HG02981 (cell line): ENCODE data around the gene CCN5.
A peak's percentile ranks its signal among the peaks of the same experiment; 100 is the strongest.
"Not testable (repeated sequence)": the region's sequence is repeated elsewhere in the genome, so short reads cannot be mapped to it uniquely, and the experiment has no call there.

Experiments used
- ATAC-seq: cut with Tn5 transposase; IDR thresholded peaks from one replicate; pipeline ENCODE4 v1.9.1; 2021; ENCODE audit warnings: mild to moderate bottlenecking, moderate library complexity; ENCODE audit not compliant: unreplicated experiment

Gene CCN5

DNA sequence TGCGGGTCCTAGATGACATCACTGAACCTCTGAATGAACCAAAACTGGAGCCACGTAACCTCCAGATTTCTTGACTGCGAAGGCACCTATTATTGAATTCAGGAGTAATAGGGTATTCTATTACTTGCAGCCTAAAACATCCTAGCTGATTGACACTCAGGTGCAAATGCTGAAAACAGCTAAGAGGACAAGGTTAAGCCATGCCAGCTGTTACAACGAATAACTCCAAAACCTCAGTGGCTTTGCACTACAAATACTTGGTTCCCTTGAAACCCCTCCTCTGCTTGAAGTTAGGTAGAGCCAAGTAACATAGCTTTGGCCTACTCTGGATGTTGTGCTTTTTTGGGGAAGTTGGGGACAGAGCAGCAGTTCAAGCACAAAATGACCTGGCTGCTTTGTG is 21.0 kb upstream of the CCN5 start:
- no peak for ATAC-seq

GRCh38 chr20:44695295-44695673 is 19.9 kb upstream of the CCN5 start:
- no peak for ATAC-seq

DNA sequence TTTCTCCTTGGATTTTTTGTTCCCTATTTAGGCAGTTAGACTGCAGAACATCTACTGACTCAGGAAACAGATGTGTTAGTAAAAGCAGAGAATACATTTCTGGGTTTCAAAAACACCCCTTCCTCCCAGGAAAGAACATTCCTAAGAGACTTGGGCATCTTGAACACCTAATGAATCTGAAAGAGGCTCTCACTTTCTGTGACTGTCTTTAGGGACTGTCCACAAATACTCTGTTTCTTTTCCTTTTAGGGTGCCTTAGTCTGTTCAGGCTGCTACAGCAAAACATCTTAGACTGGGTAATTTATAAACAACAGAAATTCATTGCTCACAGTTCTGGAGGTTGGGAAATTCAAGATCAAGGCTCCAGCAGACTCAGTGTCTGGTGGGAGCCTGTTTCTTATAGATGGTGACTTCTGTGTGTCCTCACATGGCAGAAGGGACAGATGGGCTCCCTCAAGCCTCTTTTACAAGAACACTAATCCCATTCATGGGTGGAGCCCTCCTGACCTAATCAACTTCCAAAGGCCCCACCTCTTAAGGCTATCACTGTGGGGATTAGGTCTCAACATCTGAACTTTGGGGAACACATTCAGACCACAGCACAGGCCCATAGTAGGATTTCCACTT is 19.4 kb upstream of the CCN5 start:
- ATAC-seq, result no peak

DNA sequence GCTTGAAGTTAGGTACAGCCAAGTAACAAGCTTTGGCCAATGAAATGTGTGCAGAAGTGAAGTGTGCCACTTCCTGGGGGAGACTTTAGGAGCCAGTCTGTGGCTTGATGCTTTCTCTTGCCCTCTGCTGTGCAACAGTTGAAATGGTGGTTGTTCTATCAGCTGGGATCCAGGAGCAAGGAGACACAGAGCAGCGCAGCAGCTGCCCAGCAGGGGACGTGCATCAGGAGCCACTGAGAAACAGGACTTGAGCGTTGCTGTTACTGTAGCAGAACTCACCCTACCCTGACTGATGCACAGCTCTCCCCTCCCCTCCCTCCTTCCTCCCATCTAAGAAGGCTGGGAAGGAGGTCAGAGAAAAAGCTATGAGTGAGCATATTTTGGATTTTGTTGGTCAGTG is 18.9 kb upstream of the CCN5 start:
- ATAC-seq, result no peak

DNA sequence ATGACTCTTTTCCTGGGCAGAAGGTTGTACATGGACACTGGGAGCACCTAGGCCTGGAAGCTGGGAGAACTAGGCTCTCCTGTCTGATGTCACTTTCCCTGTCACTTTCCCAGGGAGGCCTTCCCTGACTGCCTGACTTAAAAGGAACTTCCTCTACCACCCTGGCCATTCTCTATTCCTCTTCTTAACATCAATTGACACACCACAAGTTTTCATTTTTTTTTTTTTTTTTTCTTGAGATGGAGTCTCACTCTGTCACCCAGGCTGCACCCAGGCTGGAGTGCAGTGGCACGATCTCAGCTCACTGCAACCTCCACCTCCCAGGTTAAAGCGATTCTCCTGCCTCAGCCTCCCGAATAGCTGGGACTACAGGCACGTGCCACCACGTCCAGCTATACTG is 18.1 kb upstream of the CCN5 start:
- ATAC-seq, result not testable (repeated sequence)

DNA sequence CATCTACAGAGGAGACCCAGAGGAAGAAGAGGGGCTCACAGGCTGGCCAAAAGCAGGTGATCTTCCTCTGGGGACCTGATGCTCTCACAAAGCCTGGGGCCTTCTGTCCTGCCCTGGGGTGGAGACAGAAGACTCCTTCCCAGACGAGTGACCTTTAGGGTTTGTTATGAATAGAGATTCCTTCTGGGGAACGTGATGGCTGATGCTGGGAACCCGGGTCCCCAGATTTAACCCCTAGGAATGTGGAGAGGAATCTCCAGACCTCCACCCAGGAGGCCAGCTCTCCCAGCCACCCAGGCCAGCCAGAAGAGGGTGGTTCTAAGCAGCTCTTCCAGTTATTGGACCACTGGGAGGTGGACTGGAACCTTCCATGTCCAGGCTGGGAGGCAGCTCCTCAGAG is 16.8 kb upstream of the CCN5 start:
- ATAC-seq, result no peak

DNA sequence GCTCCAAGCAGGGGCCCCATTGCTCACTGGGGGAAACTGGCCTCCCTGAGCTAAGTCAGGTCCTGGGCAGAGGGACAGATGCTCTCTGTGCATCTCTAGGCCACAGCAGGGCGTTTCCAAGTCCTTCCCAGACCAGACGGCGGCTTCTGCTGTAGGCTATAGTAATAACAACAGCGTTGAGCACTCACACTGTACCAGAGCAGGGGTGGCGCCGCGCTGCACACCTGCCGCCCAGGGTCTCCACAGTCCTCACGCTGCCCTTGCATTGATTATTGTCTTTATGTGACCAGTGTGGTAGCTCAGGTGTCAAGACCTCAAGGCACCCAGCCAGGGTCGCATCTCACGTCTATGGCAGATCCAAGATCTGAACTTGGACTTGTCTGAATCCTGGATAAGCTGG is 14.9 kb upstream of the CCN5 start:
- ATAC-seq, result no peak

GRCh38 chr20:44701118-44701857 is 13.9 kb upstream of the CCN5 start:
- no peak for ATAC-seq

DNA sequence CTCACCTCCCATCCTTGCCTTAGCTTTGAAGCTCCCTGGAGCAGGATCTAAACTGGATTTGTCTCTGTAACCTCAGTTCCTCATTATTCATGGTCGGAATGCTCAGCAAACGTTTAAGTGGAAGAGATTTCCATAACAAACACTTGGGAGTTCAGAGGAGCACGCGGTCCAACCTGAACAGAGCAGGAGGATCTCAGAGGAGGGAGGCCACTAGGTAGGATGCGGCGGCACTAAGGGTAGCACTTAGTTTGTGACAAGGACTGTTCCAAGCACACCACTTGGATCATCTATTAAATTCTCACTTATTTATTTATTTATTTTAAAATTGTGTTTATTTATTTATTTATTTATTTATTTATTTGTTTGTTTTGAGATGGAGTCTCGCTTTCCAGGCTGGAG is 13.3 kb upstream of the CCN5 start:
- no peak for ATAC-seq

DNA sequence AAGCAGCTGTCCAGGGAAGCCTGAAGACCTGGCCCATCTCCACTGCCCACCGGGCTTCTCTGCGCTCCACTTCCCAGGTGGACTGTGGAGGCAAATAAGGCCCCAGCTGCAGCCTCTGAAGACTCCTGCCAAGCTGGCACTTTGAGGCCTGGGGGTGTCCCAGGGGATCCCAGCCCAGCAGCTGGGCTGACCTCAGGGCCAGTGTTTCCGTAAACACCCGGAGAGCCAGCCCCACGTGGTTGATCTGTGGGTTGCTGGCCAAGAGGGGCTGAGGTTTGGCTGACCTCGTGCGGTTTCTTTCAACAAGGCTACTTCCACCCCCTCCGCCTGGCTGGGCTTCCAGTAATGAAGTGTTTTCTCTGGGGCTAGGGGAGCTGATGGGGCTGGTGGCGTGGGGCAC is 12.4 kb upstream of the CCN5 start:
- peak; percentile 60 for ATAC-seq

DNA sequence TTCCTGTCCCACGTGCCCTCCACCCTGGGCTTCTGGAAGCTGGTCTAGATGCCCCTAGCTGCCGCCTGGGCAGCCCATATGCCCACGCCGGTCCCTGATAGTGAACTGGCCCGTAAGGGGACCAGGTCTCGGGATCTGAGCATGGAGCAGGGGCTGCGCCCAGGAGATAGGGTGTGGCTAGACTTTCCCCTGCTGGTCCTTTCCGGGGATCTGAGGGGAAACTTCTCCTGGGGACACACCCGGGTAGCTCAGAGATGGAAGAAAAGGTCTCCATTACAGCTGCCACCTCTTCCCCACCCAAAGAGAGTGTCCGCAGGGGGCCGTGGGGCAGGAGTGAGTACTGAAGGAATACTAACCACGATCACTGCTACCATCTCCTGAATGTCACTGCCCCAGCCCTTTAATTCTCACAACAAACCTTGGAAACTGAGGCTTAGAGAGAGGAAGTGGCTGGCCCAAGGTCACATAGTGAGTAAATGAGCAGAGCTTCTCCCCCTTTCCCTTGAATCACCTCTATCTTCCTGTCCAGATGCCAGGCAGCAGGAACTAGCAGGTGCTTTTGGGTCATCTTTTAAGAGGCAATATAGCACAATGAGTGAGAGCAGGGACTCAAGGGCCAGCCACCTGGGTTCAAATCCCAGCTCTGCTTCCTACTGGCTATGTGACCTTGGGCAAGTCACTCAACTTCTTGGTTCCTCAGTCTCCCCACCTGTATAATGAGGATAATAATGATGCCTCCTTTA is 11.8 kb upstream of the CCN5 start:
- no peak for ATAC-seq

DNA sequence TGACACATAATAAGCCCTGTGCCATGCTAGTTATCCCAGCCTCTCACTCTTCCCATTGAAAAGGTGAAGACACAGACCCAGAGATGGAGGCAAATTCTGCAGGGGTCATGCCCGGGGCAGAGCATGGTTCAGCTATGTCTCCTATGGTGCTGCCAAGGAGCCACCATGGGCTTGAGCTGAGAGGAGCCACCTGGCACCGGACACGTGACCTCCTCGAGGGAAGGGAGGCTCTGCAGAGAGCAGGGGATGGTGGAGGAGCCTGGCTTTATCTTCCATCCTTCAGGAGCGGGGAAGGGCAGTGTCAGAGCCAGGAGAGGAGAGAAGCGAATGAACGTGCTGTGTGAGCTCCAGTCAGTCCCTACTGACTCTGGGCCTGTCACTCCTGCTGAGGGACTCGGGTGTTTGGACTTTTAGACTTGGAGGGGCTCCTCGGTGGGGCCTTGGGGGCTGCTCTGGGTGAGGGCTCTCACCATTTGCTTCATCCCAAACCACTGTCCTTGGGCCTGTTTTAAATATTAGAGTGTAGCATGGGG is 11.1 kb upstream of the CCN5 start:
- ATAC-seq, result no peak

DNA sequence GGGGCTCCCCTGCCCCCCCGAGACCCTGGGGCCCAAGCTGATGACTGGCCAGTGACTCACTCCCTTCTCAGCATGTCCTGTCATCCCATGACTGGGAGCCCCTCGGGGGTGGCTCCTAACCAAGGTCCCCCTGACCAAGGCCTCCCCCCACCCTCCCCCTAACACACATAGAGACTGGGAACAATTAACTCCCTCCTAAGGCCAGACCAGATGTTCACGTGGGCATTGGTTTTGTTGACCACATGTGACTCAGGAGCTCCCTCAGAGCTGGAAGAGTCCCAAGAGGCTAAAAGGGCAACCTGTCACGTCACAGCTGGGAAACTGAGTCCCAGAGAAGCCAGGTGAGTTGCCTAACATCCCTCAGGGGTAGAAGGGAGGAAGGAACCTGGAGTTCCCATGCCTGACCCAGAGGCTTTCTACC is 10.6 kb upstream of the CCN5 start:
- ATAC-seq, result no peak

GRCh38 chr20:44705364-44706094 is 9.6 kb upstream of the CCN5 start:
- no peak for ATAC-seq

DNA sequence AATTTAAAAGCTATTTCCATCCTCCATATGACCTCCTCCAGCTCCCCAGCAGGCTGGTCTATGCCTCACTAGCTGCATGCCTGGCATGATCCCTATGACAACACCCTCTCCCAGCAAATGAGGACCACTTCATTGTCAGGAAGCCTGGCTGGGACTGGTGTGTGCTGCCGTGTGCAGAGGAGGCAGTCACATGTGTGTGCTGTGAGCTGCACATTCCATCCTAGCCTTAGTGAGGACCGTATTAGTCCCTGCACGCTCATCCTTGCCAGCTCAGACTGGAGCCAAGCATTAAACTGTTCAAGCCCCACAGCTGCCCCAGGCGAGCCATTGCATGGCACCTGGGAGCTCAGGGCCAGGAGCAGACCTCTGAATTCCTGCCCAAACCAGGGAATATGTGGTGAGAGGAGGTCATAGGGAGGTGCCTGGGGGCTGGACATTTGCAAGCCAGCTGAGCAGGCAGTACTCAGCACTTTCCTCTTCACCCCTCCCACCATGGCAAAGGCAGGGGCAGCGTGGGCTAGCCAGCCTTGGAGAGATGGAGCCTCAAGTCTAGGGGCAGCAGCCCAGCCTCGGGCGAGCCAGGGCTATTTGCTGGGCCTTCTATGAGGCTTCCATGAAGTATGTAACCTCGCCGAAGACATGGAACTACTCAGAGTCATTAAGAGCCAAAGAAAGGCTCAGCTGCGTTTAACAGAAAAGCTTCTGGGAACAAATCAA is 8.7 kb upstream of the CCN5 start:
- ATAC-seq, result no peak

DNA sequence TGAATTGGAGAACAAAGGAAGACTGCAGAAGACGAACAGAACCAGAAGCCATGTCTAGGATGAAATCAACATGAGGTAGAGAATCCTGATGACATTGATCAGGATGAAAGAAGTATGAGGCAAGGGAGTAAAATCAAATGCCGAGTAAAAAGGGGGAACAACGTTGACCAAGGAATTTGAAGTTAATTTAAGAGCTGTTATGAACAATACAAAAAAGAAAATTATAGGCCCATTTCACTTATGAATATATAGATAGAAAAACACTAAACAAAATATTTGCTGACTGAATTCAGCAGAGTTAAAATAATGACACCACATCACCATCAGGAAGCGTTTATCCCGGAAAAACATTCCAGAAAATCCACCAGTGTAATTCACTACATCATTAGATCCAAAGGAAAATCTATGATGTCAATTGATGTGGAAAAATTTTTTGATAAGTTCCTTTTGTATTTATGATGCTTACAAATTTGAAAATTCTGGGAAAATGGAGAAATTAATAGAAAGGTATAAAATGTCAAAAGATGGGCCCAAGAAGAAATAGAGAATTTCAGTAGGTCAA is 8.1 kb upstream of the CCN5 start:
- ATAC-seq, result no peak

DNA sequence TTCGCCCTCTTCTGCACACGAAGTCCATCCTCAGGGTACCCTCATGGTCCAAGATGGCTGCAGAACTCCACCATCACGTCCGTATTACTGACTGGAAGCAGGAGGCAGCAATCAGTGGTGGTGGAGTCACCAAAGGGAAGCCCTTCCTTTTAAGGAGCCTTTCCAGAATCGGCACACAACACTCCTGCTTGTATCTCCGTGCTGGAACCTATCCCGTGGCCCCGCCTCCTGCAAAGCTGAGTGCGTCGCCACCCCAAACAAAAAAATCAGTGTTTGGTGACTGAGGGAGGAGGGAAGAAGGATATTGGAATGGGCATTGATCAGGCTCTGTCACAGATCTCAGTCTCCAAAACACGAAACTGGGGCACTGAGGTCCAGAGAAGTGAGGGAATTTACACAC is 5.8 kb upstream of the CCN5 start:
- no peak for ATAC-seq

DNA sequence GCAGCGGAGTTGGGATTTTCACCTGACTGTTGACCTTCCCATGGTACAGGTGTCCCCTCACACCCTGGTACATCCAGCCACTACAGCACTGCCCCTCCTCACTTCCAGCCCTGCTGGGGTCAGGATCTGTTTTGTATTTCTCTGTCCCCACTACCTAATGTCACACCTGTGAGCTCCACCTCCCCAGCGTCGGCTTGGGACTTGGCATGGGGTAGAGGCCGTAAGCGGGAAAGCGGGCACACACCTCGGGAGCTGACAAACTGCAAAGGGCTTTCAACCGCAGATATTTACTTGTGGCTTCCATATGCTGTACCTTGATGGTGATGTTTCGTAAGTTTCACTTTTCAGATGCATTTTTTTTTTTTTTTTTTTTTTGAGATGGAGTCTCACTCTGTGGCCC is 5.4 kb upstream of the CCN5 start:
- no peak for ATAC-seq

- ATAC-seq, result no peak
Measured at GRCh38 chr20:44711237-44711636, 3.9 kb upstream of the CCN5 start.

GRCh38 chr20:44714102-44714700 is 968 bp upstream of the CCN5 start:
- ATAC-seq, result no peak
